GM19463 (cell line): Measurements from ENCODE around the gene S100A3.

Source experiments
- ATAC-seq: cut with Tn5 transposase; IDR thresholded peaks from one replicate; pipeline ENCODE4 v1.9.1; 2021; ENCODE audit warnings: mild to moderate bottlenecking, moderate library complexity; ENCODE audit not compliant: unreplicated experiment

The S100A3 gene

DNA sequence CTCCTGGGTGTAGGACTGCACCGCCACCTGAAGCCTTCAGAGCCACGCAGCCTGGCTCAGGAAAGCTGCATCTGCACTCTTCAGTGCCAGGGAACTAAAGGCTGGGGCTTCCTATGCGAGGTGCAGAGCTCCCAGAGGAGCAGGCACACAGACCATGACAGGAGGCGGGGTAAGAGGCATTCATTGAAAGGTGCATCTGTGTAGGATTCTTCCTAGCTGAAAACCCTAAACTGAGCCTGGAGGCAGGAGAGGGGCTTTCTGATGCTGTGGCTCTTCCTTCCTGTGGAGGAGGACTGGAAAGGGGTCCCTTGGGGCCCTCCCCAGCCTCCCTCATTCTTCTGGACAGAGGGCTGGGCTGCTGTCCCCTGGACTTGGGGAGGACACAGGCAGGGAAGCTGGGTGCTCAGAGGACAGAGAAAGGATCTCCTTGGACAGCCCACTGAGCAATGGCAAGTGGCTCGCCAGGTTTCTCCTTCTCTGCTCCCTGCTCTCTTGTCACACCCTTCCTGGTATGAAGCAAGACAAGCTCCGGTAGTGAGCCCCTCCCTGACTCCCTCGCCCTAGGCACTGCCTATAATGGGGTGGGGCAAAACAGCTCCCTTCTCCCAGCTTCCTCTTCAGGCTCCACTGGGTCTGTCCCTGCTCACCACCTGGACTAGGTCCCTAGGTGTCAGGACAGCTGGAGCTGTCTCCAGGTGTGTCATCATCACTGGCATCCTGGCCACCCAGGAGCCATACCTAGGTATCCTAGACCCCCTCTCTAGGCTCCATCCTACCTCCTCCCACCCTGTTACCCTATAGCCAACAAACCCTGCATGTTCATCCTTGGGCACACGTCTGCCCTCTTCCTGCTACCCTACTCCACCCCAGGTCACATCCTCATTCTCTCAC, 33.3 kb downstream of the S100A3 start:
- ATAC-seq, result no peak

DNA sequence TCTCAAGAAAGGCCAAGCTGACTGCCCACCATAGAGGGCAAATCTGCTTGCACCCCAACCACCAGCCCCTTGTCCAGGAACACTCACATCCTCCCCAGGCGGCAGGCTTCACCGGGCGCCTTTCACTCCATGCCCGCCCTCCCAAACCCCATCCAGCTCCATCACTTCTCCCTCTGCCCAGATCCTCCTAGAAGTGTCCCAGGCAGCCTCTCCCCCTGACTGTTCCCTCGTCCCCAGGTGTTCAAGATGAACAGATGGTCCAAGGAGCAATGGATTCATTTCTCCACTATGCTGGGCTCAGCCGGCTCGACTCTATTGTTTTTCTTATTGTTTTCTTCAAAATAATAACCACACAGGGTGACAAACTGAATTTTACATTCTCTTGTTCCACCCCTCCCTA, 35.4 kb downstream of the S100A3 start:
- no peak for ATAC-seq

DNA sequence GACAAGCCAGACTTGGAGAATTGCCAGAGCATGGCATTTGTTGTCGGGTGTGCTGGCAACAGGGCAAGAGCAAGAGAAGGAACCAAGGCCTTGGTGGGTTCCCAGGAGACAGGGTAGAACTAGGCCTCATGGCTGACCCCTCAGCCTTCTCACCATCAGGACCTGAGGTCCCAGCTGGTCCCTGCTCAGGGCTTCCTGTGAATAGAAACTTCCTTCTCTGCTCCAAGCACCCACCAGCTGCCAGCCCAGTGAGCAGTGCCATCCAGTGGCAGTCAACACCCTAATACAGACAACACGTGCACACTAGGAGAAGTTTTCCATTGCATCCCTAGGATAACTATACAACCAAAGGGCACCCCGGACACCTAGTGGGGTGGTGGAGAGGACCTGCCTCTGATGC, 36.0 kb downstream of the S100A3 start:
- ATAC-seq, result no peak

DNA sequence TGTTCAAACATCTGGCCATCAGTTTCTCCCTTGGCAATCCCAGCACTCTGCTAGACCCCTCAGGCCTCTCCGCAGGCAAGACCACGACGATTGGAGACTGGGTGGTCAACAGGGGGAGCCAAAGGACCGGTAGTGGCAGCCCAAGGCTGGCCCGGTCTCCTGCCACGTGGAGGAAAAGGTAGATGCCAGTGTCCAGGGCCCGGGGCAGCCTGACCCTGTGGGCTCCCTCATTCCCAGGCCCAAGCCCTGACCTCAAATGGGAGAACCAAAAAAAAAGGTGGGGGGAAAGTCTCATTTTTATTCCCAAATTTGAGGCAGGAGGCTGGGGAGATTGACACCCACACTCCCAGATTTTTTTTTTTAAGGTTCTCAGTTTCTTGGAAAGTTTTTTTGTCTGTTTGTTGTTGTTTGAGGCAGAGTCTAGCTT, 38.1 kb downstream of the S100A3 start:
- peak; percentile 66 for ATAC-seq

DNA sequence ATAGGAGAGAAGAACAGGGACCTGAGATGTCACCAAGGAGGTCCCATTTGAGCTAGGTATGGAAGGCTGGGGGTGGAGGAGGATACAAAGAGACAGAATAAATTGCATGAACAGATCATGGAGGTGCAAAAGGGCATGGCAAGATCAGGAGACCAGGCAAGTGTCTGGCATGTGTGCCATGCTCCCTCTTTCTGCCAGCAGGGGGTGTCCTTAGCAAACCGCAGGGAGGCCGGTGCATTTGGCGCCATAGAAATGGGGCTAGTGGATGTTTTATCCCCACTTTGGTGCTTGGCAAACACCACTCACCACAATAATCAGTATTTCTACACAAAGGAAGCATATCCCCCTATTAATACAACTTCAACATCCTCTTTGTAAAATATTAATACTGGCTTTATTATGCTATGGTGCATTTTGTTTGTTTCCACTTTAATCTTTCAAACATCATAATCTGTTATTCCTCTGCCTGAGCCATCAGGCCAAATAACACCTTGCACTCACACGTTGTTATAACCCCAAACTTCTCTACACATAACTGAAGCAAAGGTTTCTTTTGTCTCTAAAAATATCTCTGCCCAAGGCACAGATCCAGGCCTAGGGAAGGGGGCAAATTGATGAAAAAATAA, 39.2 kb downstream of the S100A3 start:
- ATAC-seq, result no peak

DNA sequence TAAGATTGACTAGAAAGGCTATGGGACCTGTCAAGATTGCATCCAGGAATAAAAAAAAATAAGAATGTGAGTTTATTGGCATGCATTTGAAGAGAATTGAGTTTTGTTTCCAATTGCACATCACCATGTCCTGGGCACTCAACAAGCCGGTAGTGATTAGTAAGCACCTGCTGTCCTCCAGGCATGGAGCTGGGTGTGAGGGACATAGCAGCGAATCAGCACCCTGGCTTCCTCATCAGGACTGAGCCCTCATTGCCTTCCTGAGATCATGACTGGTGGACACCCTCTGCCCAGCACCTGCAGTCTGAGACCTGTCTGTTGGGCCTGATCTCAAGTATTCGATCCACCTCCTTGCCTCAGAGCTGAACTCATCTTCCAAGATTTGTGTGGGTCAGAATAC, 40.0 kb downstream of the S100A3 start:
- ATAC-seq, result no peak

DNA sequence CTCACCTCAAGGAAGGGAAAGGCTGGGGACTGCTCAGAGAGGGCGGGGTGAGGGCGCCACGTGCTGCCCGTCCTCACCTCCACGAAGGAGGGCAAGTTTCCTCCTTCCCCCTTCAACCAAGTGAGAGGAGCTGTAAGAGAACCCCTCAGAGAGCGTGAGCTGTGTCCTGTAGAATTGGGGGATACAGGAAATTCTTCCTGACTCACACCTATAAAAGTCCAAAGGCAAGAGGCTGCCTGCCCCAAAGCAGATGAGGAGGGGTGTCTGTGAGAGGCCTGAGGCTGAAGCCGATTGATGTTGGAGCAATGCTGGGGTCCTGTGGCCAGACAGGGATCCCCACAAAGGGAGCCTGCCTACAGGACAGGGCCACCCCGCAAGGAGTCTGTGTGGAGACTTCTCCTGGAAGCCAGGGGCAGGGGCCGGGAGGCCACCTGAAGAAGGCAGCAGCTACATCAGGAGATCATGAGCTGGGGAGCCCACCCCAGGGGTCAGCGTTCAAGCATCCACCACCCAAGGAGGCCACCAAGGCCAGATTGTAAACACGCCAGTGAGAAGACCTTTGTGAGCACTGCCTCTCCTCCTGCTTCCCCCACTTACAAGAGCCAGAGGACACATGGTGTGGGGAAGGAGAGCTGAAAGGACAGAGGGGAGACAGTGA, 41.0 kb downstream of the S100A3 start:
- ATAC-seq, result no peak

DNA sequence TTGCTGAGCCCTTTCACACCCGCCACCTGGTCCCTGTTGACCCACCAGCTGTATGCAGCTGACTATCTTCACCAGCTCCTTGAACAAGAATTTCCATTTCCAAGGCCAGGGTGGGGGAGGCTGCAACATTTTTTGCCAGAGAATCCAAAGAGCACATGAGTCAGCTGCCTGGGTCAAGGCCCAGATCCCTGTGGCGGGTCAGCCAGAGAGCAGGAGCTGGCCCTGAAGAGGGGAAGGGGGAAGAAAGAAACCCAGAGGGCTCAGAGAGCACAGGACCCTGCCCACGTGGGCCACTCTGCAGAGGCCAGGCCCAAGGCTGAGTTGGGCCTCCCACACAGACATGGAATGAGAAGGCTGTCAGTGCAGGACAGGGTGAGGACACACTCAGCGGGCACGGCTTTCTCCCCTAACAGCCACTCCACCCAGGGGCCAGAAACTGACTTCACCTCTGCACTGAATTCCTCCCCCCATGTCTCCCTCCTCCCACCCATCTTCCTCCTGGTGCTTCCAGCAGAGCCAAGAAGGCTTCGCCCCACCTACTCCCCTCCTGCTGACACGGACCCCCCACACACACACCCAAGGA, 42.1 kb downstream of the S100A3 start:
- no peak for ATAC-seq

DNA sequence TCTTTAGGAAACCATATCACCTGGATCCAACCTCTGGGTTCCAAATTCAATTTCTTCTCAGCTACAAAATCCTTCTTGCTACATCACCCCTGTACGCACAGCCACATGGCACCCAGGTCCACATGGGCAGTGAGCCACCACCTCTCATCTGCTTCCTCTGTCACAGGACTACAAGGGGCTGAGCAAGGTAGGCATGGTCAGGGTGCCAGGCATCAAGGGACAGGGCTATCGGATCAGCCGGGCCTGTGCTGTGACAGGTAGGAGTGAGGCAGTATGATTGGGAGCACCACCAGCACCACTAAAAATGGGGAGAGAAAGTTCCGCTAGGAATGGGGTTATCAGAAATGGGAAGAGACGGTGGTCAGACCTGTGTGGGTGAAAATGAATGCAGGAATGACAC, 42.7 kb downstream of the S100A3 start:
- ATAC-seq, result no peak

DNA sequence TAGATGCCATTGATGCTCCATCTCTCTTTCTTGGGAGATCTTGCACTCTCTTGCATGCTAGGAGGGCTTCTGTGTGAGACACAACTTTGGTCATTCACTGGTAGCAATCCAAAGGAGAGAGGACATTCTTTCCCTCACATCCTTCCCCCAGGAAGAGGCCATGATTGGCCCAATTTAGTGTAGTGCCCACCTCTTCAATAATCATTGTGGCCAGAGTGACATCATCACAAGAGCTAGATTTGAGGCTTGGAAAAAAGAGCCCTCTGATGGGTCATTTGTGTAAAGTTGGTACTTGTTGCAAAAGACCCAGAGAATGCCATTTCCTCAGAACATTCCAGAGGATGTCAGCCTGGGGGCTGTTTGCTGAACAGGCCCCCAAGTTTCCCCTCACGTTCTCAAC, 43.5 kb downstream of the S100A3 start:
- ATAC-seq, result no peak

DNA sequence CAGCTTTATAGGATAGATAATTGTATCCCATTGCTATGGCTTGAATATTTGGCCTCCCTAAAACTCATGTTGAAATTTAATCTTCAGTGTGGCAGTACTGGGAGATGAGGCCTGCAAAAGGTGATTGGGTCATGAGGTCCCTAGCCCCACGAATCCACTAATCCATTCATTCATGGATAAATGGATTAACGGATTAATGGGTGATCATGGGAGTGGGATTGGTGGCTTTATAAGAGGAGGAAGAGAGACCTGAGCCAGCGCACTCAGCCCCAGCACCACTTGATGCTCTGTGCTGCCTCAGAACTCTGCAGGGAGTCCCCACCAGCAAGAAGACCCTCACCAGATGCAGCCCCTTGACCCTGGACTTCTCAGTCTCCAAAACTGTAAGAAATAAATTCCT, 45.3 kb downstream of the S100A3 start:
- no peak for ATAC-seq

DNA sequence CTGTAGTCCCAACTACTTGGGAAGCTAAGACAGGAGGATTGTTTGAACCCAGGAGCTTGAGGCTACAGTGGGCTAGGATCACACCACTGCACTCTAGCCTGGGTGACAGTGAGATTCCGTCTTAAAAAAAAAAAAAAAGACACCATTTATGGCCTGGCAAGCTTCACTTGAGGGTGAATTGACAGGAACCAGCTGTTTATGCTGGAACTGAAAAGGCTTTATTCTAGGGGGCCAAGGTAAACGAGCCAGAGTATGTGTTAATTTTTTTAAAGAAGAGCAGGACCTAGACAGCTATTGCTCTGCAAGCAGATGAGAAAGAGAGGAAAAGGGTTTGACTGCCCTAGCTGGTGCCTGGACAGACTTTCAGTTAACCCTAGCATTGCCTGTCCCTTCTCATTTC, 50.3 kb downstream of the S100A3 start:
- ATAC-seq, result no peak
